Measurements from ENCODE around the gene PCSK7. TPM values are rescaled to one million over a fixed set of nuclear protein-coding genes. Genes with fewer than 3 reads are reported as not detected.

Gene PCSK7
- polyA plus RNA-seq, 1 donor (not counting 4 experiments of a cell fraction or from before 2014, with no cell fraction given): 32.9 TPM

- no peak overlapping the region for H3K4me2 ChIP-seq (ENCODE audit: control insufficient read depth, extremely low read depth, insufficient read depth, low read depth, low read length)
- no peak overlapping the region for H3K4me3 ChIP-seq (ENCODE audit: control insufficient read depth in 2 of 3, extremely low read depth in 1 of 3, insufficient read depth in 2 of 3, low read depth in 1 of 3, low read length in 3 of 3)
- peaks cover 20% of the 10 kb centered on the region for H3K4me1 ChIP-seq (ENCODE audit: control insufficient read depth, extremely low read depth, insufficient read depth, low read length)
- no peak overlapping the region for H3K27ac ChIP-seq (ENCODE audit: control insufficient read depth, insufficient read depth, low read length)
- DNase-seq (ENCODE audit: low read depth, low spot score) (no peak), FAIRE-seq (no peak)
- H3K9me3 ChIP-seq (ENCODE audit: control insufficient read depth, low read depth, low read length): no peaks in the 10 kb centered on the region
- H2AFZ ChIP-seq (ENCODE audit: control insufficient read depth, low read length): no peak overlapping the region
- peaks cover 26 to 42% of the 10 kb centered on the region in 2 experiments for H3K36me3 ChIP-seq (ENCODE audit: control insufficient read depth in 2 of 2, extremely low read depth in 1 of 2, insufficient read depth in 2 of 2, low read length in 2 of 2)
- H4K20me1 ChIP-seq (ENCODE audit: control insufficient read depth, extremely low read depth, insufficient read depth, low read length): no peaks in the 10 kb centered on the region
- peaks cover 43% of the 10 kb centered on the region for H3K79me2 ChIP-seq (ENCODE audit: control insufficient read depth, insufficient read depth, low read length)
- no peak overlapping the region for H3K9ac ChIP-seq (ENCODE audit: control insufficient read depth, extremely low read depth, insufficient read depth, low read length)
- no peaks in the 10 kb centered on the region for H3K9me1 ChIP-seq (ENCODE audit: control insufficient read depth, extremely low read depth, insufficient read depth, low read length)
- no peaks in the 10 kb centered on the region for H3K27me3 ChIP-seq (ENCODE audit: control insufficient read depth, extremely low read depth, insufficient read depth, low read length)
- TF ChIP-seq CTCF (optimal IDR thresholded peaks at IDR 0.05 in 1 of 3, IDR thresholded peaks at IDR 0.05 in 1 of 3, conservative IDR thresholded peaks at IDR 0.05 in 1 of 3; ENCODE audit: extremely low read depth in 1 of 3, insufficient read depth in 2 of 3, low read length in 3 of 3) (no peak), EZH2 (IDR thresholded peaks at IDR 0.05; ENCODE audit: low read length) (no peak)
- dilution Hi-C loops (cut with MboI; ENCODE audit: extremely low pct_ligation_motif_present, low sequenced_read_pairs): no loop called here
Observed at GRCh38 chr11:117229411-117229810, 2.5 kb downstream of the PCSK7 start.

- Histone ChIP-seq H3K9me1 (ENCODE audit: control insufficient read depth, extremely low read depth, insufficient read depth, low read length) (no peaks in the 10 kb centered on the region), H3K36me3 (ENCODE audit: control insufficient read depth in 2 of 2, extremely low read depth in 1 of 2, insufficient read depth in 2 of 2, low read length in 2 of 2) (peaks cover 38 to 41% of the 10 kb centered on the region in 2 experiments), H3K4me1 (ENCODE audit: control insufficient read depth, extremely low read depth, insufficient read depth, low read length) (peaks cover 10% of the 10 kb centered on the region), H3K9ac (ENCODE audit: control insufficient read depth, extremely low read depth, insufficient read depth, low read length) (no peak overlapping the region), H3K79me2 (ENCODE audit: control insufficient read depth, insufficient read depth, low read length) (peaks cover 32% of the 10 kb centered on the region), H4K20me1 (ENCODE audit: control insufficient read depth, extremely low read depth, insufficient read depth, low read length) (no peaks in the 10 kb centered on the region), H3K4me3 (ENCODE audit: control insufficient read depth in 2 of 3, extremely low read depth in 1 of 3, insufficient read depth in 2 of 3, low read depth in 1 of 3, low read length in 3 of 3) (no peak overlapping the region), H3K4me2 (ENCODE audit: control insufficient read depth, extremely low read depth, insufficient read depth, low read depth, low read length) (no peak overlapping the region), H3K27me3 (ENCODE audit: control insufficient read depth, extremely low read depth, insufficient read depth, low read length) (no peaks in the 10 kb centered on the region), H3K9me3 (ENCODE audit: control insufficient read depth, low read depth, low read length) (no peaks in the 10 kb centered on the region), H2AFZ (ENCODE audit: control insufficient read depth, low read length) (no peak overlapping the region), H3K27ac (ENCODE audit: control insufficient read depth, insufficient read depth, low read length) (no peak overlapping the region)
- dilution Hi-C loops (cut with MboI; ENCODE audit: extremely low pct_ligation_motif_present, low sequenced_read_pairs): no loop called here
- FAIRE-seq (no peak), DNase-seq (ENCODE audit: low read depth, low spot score) (no peak)
- TF ChIP-seq CTCF (optimal IDR thresholded peaks at IDR 0.05 in 1 of 3, IDR thresholded peaks at IDR 0.05 in 1 of 3, conservative IDR thresholded peaks at IDR 0.05 in 1 of 3; ENCODE audit: extremely low read depth in 1 of 3, insufficient read depth in 2 of 3, low read length in 3 of 3) (no peak), EZH2 (IDR thresholded peaks at IDR 0.05; ENCODE audit: low read length) (no peak)
Observed at GRCh38 chr11:117228091-117228490, 3.8 kb downstream of the PCSK7 start.

Data from keratinocyte (primary cell).